Measurements from ENCODE around the gene PRPF8.
"Not testable (repeated sequence)": the region's sequence is repeated elsewhere in the genome, so short reads cannot be mapped to it uniquely, and the experiment has no call there.

The PRPF8 gene

DNA sequence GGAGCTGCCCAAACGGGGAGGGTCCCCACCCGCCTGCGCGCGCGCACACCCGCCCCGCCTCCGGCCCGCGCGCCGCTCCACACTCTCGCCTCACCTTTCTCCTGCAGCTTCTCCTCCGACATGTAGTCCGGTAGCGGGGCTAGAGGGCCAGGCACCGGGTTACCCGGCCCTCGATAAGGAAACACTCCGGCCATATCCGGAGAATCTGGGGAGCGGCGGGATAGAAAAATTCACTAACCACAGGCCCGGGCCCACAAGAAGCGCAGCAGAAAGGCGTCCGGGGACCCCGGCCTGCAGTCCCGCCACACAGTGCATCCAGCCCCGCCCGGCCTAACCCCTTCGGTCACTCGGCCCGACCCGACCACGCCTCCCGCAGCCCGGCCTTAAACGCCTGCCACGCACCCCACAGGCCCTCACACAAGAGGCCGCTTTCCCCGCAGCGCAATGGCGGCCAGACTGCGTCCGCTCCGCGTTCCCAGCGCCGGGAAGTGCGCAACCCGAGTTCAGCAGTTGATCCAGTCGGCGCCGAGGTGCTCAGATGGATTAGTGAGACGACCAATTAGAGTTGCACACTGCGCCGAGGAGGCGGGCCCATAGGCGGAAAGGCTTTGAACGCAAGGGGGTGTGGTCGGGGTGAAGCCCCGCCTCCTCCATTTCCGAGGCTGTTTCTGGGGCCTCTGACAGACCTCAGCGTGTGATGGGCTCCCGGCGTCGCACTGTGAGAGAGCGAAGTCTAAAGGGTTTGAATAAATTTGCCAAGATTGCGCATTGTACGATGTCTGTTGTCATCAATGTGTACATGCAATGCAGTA, at the start of gene PRPF8:
TSS of gene PRPF8 (minus strand) at position 490 of the 812 bp plus-strand sequence. CDS start at position 194, 296 bp downstream.
- peak; percentile 99 for DNase-seq

DNA sequence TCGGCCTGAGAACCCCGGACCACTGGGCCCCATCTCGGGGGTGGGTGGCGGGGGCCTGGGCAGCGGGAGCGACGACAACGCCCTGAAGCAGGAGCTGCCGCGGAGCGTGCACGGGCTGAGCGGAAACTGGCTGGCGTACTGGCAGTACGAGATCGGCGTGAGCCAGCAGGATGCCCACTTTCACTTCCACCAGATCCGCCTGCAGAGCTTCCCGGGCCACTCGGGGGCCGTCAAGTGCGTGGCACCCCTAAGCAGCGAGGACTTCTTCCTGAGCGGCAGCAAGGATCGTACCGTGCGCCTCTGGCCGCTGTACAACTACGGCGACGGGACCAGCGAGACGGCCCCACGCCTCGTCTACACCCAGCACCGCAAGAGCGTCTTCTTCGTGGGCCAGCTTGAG, 49.1 kb upstream of the PRPF8 start:
- DNase-seq = no peak

DNA sequence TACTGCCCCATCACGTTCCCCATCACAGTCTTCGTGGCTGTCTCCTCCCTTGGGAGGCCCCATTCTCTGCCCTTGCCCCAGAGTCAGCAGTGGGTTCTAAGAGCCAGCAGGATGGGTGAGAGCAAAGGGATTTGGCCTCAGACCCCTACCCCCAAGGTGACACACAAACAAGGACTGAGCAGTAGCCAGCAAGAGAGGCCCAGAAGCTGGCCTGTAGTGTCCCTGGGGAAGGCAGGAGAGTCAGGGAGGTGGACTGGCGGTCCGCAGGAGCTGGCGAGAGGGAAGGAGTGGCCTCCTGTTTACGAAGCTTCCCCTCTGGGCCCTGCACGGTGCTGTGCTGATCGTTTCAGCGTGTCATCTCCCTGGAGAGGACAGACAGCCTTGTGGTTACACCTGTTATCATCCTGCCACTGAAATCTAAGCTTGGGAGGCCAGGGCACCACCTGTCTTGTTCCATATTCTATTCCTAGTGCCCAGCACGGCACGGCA, 48.2 kb upstream of the PRPF8 start:
- DNase-seq = no peak

DNA sequence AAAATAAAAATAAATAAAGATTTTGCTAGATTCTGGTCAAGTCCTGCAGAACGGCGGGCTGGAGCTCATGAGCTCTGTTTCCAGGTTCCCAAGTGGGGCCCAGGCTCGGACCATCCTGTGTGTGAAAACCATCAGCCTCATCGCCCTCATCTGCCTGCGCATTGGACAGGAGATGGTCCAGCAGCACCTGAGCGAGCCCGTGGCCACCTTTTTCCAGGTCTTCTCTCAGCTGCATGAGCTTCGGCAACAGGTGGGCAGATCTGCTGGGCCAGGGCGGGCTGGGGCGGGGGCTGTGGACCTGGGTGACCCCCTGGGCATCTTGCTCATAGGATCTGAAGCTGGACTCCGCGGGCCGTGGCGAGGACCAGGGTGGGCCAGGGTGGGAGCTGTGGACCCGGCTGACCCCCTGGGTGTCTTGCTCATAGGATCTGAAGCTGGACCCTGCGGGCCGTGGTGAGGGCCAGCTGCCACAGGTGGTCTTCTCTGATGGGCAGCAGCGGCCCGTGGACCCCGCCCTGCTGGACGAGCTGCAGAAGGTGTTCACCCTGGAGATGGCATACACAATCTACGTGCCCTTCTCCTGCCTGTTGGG, 47.7 kb upstream of the PRPF8 start:
- DNase-seq = no peak

DNA sequence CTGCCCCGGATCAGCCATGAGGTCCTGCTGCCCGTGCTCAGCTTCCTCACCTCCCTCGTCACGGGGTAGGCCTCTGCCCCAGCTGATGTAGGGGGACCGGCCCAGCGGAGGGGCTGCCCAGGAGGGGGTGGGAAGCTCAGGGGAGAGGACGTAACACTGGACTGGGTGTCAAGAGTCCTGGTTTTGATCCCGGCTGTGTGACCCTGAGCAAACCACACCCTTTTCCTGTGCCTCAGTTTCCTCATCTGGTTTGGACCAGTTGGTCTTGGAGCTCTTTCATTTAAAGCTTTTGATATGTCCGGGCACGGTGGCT, 46.5 kb upstream of the PRPF8 start:
- DNase-seq = no peak

DNA sequence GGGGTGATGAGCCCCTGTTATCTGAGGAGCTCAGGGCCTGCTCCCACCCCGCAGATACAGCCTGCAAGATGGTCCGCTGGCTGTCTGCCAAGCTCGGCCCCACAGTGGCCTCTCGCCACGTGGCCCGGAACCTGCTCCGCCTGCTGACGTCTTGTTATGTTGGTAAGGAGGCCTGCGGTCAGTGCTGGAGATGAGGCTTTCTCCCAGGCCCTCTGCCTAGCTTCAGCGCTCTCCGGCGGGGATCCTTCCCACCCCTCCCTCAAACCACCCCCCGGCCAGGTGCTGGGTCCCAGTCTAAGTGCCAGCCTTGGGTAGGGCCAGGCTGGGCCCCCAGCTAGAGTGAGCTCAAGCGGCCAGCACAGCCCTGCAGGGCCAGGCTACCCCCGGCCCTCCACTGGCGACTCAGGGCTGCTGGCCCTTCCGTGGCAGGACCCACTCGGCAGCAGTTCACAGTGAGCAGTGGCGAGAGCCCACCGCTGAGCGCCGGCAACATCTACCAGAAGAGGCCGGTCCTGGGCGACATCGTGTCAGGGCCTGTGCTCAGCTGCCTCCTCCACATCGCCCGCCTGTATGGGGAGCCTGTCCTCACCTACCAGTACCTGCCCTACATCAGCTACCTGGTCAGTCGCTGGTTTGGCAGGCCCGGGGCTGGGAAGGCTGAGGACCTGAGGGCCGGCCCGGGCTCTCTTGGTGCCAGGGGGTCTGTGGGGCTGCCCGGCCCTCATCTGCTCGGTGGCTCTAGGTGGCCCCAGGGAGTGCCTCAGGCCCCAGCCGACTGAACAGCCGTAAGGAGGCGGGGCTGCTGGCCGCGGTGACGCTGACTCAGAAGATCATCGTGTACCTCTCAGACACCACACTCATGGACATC, 45.9 kb upstream of the PRPF8 start:
- DNase-seq = no peak

DNA sequence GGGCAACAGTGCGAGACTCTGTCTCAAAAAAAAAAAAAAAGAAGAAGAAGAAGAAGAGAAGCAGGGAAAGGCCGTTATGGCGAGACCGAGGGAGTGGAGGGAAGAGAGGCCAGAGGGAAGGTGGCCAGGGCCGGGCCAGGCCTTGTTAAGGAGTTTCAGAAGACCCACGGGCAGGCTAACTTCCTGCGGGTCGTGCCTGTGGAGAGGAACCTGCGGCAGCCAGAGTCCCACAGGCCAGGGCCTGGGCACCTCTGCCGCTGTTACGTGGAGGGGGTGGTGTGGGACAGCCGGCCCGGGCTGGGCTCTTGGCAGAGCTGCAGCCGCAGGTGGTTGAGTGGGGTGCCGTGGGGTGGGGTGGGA, 45.3 kb upstream of the PRPF8 start:
- no peak for DNase-seq

DNA sequence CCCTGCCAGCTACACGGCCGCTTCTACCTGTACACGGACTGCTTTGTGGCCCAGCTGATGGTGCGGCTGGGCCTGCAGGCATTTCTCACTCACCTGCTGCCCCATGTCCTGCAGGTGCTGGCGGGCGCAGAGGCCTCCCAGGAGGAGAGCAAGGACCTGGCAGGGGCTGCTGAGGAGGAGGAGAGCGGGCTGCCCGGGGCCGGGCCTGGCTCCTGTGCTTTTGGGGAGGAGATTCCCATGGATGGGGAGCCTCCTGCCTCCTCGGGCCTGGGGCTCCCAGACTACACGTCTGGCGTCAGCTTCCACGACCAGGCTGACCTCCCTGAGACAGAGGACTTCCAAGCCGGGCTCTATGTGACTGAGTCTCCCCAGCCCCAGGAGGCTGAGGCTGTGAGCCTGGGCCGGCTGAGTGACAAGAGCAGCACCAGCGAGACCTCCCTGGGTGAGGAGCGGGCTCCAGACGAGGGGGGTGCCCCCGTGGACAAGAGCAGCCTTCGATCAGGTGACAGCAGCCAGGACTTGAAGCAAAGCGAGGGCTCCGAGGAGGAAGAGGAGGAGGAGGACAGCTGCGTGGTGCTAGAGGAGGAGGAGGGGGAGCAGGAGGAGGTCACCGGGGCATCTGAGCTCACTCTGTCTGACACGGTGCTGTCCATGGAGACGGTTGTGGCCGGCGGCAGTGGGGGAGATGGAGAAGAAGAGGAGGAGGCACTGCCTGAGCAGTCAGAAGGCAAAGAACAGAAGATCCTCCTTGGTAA, 43.4 kb upstream of the PRPF8 start:
- DNase-seq = no peak

DNA sequence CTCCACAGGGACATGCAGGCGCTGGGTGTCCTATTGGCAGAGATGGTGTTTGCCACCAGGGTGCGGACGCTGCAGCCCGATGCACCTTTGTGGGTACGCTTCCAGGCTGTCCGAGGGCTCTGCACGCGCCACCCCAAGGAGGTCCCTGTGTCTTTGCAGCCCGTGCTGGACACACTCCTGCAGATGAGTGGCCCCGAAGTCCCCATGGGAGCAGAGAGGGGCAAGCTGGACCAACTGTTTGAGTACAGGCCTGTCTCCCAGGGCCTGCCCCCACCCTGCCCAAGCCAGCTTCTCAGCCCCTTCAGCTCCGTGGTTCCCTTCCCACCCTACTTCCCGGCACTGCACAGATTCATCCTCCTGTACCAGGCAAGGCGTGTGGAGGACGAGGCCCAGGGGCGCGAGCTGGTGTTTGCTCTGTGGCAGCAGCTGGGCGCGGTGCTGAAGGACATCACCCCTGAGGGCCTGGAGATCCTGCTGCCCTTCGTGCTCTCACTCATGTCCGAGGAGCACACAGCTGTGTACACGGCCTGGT, 42.7 kb upstream of the PRPF8 start:
- DNase-seq = no peak

DNA sequence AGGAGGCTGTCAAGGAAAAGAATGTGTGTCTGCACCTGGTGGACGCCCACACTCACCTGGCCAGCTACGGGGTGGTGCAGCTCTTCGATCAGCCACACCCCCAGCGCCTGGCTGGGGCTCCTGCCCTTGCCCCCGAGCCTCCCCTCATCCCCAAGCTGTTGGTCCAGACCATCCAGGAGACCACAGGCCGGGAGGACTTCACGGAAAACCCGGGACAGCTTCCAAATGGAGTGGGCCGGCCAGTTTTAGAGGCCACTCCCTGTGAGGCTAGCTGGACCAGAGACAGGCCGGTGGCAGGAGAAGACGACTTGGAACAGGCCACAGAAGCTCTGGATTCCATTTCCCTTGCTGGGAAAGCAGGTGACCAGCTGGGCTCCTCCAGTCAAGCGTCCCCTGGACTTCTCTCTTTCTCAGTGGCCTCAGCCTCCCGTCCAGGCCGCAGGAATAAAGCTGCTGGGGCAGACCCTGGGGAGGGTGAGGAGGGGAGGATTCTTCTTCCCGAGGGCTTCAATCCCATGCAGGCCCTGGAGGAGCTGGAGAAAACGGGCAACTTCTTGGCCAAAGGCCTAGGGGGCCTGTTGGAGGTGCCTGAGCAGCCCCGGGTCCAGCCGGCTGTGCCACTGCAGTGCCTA, 42.1 kb upstream of the PRPF8 start:
- DNase-seq = no peak

DNA sequence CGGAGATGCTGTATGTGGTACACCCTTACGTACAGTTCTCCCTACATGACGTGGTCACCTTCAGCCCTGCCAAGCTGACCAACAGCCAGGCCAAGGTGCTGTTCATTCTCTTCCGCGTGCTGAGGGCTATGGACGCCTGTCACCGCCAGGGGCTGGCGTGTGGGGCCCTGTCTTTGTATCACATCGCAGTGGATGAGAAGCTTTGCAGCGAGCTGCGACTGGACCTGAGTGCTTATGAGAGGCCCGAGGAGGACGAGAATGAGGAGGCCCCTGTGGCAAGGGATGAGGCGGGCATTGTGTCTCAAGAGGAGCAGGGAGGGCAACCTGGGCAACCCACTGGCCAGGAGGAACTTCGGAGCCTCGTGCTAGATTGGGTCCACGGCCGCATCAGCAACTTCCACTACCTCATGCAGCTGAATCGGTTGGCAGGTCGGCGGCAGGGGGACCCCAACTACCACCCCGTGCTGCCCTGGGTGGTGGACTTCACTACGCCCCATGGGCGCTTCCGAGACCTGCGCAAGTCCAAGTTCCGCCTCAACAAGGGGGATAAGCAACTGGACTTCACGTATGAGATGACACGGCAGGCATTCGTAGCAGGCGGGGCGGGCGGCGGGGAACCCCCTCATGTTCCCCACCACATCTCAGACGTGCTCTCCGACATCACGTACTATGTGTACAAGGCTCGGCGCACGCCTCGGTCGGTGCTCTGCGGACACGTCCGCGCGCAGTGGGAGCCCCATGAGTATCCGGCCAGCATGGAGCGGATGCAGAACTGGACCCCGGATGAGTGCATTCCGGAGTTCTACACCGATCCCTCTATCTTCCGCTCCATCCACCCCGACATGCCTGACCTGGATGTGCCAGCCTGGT, 41.2 kb upstream of the PRPF8 start:
- no peak for DNase-seq

DNA sequence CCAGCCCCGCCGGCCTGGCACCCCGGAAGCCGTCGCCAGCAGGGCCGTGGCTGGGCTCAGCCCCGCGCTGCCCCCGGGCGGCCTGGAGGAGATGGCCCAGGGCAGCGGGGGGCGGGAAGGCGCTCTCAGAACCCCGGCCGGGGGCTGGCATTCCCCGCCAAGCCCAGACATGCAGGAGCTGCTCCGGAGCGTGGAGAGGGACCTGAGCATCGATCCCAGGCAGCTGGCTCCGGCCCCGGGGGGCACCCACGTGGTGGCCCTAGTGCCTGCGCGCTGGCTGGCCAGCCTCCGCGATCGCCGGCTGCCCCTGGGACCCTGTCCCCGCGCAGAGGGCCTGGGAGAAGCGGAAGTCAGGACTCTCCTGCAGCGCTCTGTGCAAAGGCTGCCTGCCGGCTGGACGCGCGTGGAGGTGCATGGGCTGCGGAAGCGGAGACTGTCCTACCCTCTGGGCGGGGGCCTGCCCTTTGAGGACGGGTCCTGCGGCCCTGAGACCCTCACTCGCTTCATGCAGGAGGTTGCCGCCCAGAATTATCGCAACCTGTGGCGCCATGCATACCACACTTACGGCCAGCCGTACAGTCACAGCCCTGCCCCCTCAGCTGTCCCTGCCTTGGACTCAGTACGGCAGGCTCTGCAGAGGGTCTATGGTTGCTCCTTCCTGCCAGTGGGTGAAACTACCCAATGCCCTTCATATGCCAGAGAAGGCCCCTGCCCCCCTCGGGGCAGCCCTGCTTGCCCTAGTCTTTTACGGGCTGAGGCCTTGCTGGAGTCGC, 40.4 kb upstream of the PRPF8 start:
- peak; percentile 67 for DNase-seq

DNA sequence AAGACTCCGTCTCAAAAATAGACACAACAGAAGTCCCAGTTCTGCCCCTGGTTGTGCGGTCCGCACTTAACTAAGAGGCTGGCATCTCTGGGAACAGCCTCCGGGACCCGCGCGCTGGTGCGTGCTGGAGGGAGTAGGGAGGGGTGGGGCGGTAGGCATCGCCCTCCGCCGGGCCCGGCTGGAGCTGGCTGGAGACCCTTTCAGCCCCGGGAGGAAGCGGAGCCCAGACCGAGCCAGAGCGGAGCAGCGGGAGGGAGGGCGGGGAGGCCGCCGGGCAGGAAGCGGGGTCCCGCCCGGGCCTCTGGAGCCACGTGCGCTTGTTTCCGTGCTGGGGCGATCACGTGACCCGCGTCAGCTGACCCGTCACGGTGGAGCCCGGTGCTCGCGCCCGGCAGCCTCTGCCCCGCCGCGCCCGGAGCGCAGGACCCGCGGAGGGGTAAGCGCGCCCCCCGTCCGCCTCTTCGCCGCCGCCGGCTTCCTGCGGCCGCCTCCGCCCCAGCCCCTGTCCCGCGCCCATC, 39.7 kb upstream of the PRPF8 start, which contains the start of gene WDR81:
TSS of gene WDR81 (plus strand) at position 354 of the 518 bp plus-strand sequence. CDS start 256 bp downstream, outside the sequence.
- peak; percentile 68 for DNase-seq

DNA sequence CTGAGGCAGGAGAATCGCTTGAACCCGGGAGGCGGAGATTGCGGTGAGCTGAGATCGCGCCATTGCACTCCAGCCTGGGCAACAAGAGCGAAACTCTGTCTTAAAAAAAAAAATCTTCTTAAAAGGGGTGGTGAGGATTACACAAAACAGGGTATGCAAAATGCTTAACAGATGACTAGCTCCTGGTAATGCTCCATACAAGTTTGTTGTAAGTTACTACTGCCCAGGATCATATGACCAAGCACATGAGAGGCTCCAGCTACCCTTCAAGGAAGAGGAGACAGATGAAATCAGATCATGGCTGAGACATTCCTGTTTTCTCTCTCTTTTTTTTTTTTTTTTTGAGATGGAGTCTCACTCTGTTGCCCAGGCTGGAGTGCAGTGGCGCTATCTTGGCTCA, 37.4 kb upstream of the PRPF8 start:
- DNase-seq = not testable (repeated sequence)

DNA sequence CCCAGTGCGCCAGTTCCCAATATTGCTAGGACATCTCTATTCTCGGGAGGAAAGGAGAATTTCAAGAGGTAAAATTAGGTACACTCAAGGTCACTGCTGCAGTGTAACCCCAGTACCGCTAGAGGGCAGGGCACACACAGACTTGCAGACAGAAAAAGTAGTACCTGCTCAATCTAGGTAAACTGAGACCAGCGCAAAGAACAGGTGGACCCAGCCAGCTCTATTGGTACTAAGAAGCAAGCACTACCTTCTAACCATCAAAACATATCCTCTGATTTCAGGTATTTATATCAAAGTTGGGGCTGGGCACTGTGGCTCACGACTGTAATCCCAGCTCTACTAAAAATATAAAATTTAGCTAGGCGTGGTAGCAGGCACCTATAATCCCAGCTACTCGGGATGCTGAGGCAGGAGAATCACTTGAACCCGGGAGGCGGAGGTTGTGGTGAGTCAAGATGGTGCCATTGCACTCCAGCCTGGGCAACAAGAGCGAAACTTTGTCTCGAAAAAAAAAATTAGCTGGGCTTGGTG, 36.3 kb upstream of the PRPF8 start:
- peak; percentile 71 for DNase-seq

DNA sequence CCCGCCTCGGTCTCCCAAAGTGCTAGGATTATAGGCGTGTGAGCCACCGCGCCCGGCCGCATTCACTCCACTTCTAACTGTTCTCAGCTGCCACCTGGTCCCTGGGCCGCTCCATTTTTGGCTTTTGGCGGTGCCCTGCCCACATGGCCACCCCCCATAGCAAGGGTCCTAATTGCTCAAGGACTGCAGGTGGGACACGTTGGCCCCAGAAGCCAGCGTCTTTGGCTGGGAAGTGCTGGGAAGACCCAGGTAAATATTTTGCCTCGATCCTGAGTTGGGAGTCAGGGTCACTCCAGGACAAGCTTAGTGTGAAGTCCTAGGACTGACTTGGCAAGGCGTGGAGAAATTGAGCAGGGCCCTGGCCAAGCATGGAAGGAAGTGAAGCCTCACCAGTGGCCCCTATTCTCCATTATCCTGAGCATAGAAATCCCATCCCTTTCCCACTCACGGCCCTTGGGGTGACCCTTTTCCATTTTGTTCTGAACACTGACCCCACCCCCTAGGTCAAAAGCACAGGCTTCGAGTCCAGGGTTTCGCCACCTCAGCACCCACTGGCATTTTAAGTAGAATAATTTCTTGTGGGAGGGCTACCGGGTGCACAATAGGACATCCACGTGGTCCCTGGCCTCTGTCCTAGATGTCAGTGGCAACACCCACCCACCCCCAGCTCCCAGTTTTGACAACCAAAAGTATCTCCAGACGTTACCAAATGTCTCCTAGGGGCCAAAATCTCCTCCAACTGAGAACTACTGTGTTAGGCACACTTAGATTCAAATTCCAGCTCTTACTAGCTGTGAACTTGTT, 33.9 kb upstream of the PRPF8 start:
- no peak for DNase-seq

DNA sequence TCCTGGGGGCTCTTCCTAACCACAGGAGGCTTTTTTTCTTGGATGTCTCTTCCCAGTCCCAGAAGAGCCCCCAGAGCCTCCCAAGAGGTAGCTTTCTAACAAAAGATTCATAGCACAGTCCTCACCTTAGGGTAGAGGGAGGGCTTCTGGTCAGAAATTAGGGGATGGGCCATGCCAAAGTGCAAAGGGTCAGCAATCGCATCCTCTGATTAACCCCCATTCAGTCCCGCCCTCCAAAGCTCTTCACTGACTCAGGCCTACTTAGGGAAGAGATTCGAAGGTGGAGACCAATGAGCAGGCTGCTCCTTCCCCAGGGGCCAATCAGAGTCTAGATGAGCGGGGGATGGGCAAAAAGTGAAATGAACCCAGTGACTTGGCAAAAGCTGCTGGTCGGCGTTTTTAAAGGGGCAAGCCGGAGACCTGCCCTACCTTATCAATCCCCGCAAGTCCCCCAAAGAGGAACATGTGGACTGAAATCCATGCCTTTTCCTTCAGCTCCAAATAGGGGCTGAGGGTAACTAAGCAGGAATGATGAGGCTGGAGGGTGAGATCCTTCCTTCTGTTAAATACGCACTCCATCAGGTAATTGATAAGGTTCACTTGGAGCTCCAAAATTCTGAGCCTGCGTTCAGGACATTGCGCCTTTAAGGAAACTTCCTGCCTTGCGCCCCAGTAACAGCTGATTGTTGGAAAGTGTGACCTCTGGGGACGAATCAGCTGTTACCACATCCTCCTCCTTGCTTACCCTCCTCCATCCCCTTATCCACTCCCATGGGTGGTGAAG, 32.4 kb upstream of the PRPF8 start:
- peak; percentile 88 for DNase-seq

All from retina (tissue), 1 donor.